HepG2 (cell line): ENCODE measurements around the gene LINGO3. TPM values are rescaled to one million over a fixed set of nuclear protein-coding genes. Genes with fewer than 3 reads are reported as not detected.
A peak's percentile ranks its signal among the peaks of the same experiment; 100 is the strongest.

ENCODE experiments used
- ATAC-seq: fragments of 200-7000 bp; cut with Tn5 transposase; 3 replicates; pipeline ENCODE4 v1.9.1; 2020; ENCODE audit warnings: mild to moderate bottlenecking, moderate library complexity
- BruUV-seq: library from RNA; stranded (reverse); fragments of 400-500 nt; replicated peaks from 2 replicates; lab custom pipeline; 2021; lab: Mats Ljungman, UMichigan
- CTCF ChIA-PET: fragments of 300-600 bp; formaldehyde crosslinking; extraction: SDS; loops from one replicate; lab custom pipeline; 2021; ENCODE audit warnings: low total read pairs, inconsistent platforms, low intra/inter-chr PET ratio; lab: Yijun Ruan, JAX
- POLR2A ChIA-PET: fragments of 350-600 bp; sonication (Branson Sonifier 250); formaldehyde crosslinking; loops from one replicate; lab custom pipeline; 2020; ENCODE audit warnings: antibody characterized with exemption, inconsistent platforms; lab: Yijun Ruan, JAX
- DNase-seq: peaks from one replicate; pipeline ENCODE4 v3.0.0-alpha.2; 2015; ENCODE audit warnings: low spot score
- FAIRE-seq: peaks from 3 replicates; lab custom pipeline; 2011; peaks lifted over from hg19 to GRCh38; lab: Jason Lieb, UNC
- H2AFZ ChIP-seq: one replicate; pipeline ENCODE4 v1.6.1; 2011; ENCODE audit warnings: low read length, inconsistent platforms
- H3K27ac ChIP-seq: fragments of 300-600 bp; 3 replicates; pipeline ENCODE4 v1.8.0; 2011; ENCODE audit warnings: mixed run types, mild to moderate bottlenecking, mixed read lengths, low read length, inconsistent platforms; ENCODE audit not compliant: insufficient read depth; ENCODE audit errors: extremely low read length
- H3K27me3 ChIP-seq, 2 experiments: fragments of 200-600 bp in 1 of 2; 2 replicates in 1 of 2; 3 replicates in 1 of 2; pipeline versions ENCODE4 v1.6.0 to v1.8.0; 2011; ENCODE audit warnings: low read length in 2 of 2, mild to moderate bottlenecking in 2 of 2, moderate library complexity in 2 of 2, inconsistent platforms in 1 of 2; ENCODE audit not compliant: insufficient read depth in 2 of 2, control insufficient read depth in 1 of 2
- H3K36me3 ChIP-seq, 2 experiments: fragments of 200-600 bp in 1 of 2; replicated peaks in 1 of 2; 2 replicates in 1 of 2; 3 replicates in 1 of 2; pipeline versions ENCODE4 v1.5.1 to v1.8.0; 2011; ENCODE audit warnings: low read length in 2 of 2, inconsistent platforms in 1 of 2; ENCODE audit not compliant: insufficient read depth in 2 of 2, control insufficient read depth in 1 of 2
- H3K4me1 ChIP-seq: 2 replicates; pipeline ENCODE4 v1.5.1; 2012; ENCODE audit warnings: low read length, inconsistent platforms; ENCODE audit not compliant: insufficient read depth
- H3K4me2 ChIP-seq: 2 replicates; pipeline ENCODE4 v1.6.0; 2011; ENCODE audit warnings: low read depth, low read length, inconsistent platforms
- H3K4me3 ChIP-seq, 3 experiments: fragments of 200-600 bp in 1 of 3; sonication (generic), shearing (Covaris generic) in 1 of 3; replicated peaks in 1 of 3; 2 replicates each; pipeline ENCODE4 v1.5.1; 2011 to 2016; ENCODE audit warnings: low read length in 3 of 3, inconsistent platforms in 2 of 3, low read depth in 2 of 3, mild to moderate bottlenecking in 2 of 3, control low read depth in 1 of 3, mixed read lengths in 1 of 3; ENCODE audit not compliant: insufficient read depth in 1 of 3
- H3K79me2 ChIP-seq: one replicate; pipeline ENCODE4 v1.6.1; 2011; ENCODE audit warnings: low read length, inconsistent platforms; ENCODE audit not compliant: insufficient read depth
- H3K9ac ChIP-seq: 2 replicates; pipeline ENCODE4 v1.6.0; 2011; ENCODE audit warnings: mild to moderate bottlenecking, low read depth, low read length, inconsistent platforms; ENCODE audit not compliant: insufficient read depth
- H3K9me3 ChIP-seq: 2 replicates; pipeline ENCODE4 v1.5.1; 2012; ENCODE audit warnings: mild to moderate bottlenecking, low read length
- H4K20me1 ChIP-seq: 2 replicates; pipeline ENCODE4 v1.6.0; 2011; ENCODE audit warnings: inconsistent platforms, mild to moderate bottlenecking, low read length, moderate library complexity; ENCODE audit not compliant: insufficient read depth
- ATRX ChIP-seq: sonication (generic); formaldehyde crosslinking; IDR thresholded peaks from 2 replicates; pipeline ENCODE4 v1.4.0; 2020; ENCODE audit warnings: missing genetic modification reagents, borderline replicate concordance
- CCDC6 ChIP-seq: sonication (generic); formaldehyde crosslinking; IDR thresholded peaks from 2 replicates; pipeline ENCODE4 v1.8.1; 2022; ENCODE audit warnings: mild to moderate bottlenecking, missing genetic modification reagents, moderate library complexity
- GZF1 ChIP-seq: sonication (generic); formaldehyde crosslinking; IDR thresholded peaks from 2 replicates; pipeline ENCODE4 v1.5.1; 2020; ENCODE audit warnings: mild to moderate bottlenecking, missing genetic modification reagents
- IRF2 ChIP-seq: IDR thresholded peaks from 2 replicates; pipeline ENCODE4 v1.6.1; 2018; ENCODE audit warnings: missing genetic modification reagents, missing compliant biosample characterization
- MED8 ChIP-seq: sonication (generic); formaldehyde crosslinking; IDR thresholded peaks from 2 replicates; pipeline ENCODE4 v1.8.1; 2023; ENCODE audit warnings: mild to moderate bottlenecking, missing genetic modification reagents; ENCODE audit not compliant: insufficient replicate concordance
- PCBP1 ChIP-seq: fragments of 200-400 bp; formaldehyde crosslinking; IDR thresholded peaks from 2 replicates; pipeline ENCODE4 v1.6.1; 2017; ENCODE audit warnings: mild to moderate bottlenecking, low read depth, low read length, borderline replicate concordance
- SAFB2 ChIP-seq: sonication (generic); formaldehyde crosslinking; IDR thresholded peaks from 2 replicates; pipeline ENCODE4 v1.5.1; 2020; ENCODE audit warnings: missing genetic modification reagents, low read depth, mild to moderate bottlenecking, borderline replicate concordance
- SP5 ChIP-seq: IDR thresholded peaks from 2 replicates; pipeline ENCODE4 v1.6.1; 2016; ENCODE audit warnings: low read depth, borderline replicate concordance
- SRF ChIP-seq: IDR thresholded peaks from 2 replicates; pipeline ENCODE4 v1.6.1; 2011; ENCODE audit warnings: mild to moderate bottlenecking, low read depth, low read length, moderate library complexity
- TSC22D2 ChIP-seq: sonication (generic); formaldehyde crosslinking; IDR thresholded peaks from 2 replicates; pipeline ENCODE4 v1.5.1; 2020; ENCODE audit warnings: missing genetic modification reagents, mild to moderate bottlenecking, borderline replicate concordance
- ZNF121 ChIP-seq: sonication (generic); formaldehyde crosslinking; IDR thresholded peaks from 2 replicates; pipeline ENCODE4 v1.5.0; 2020; ENCODE audit warnings: mild to moderate bottlenecking, missing genetic modification reagents
- ZNF136 ChIP-seq: sonication (generic); formaldehyde crosslinking; IDR thresholded peaks from 2 replicates; pipeline ENCODE4 v1.8.1; 2022; ENCODE audit warnings: low read depth, mild to moderate bottlenecking, moderate library complexity, missing genetic modification reagents
- ZNF546 ChIP-seq: sonication (generic); formaldehyde crosslinking; conservative IDR thresholded peaks from 2 replicates; pipeline ENCODE4 v1.8.1; 2023; ENCODE audit warnings: mild to moderate bottlenecking, missing genetic modification reagents
- ZNF761 ChIP-seq: sonication (generic); formaldehyde crosslinking; conservative IDR thresholded peaks from 2 replicates; pipeline ENCODE4 v1.4.0; 2020; ENCODE audit warnings: mild to moderate bottlenecking, missing genetic modification reagents
- WGBS: methylation state at CpG from one replicate; pipeline ENCODE4 v1.1.6; 2017; ENCODE audit warnings: low lambda C conversion rate; 5-methylcytosine and 5-hydroxymethylcytosine counted together
- in situ Hi-C: cut with HindIII; loops from 2 replicates; pipeline ENCODE4 v1.10.0; 2017; ENCODE audit warnings: low pct_unique_long_range_greater_than_20kb; ENCODE audit not compliant: extremely low pct_ligation_motif_present
- intact Hi-C: fragments of 100-400 bp; cut with micrococcal nuclease; formaldehyde crosslinking; loops from one replicate; pipeline ENCODE4 v1.10.0; 2022; ENCODE audit not compliant: unreplicated experiment
- polyA plus RNA-seq, 8 experiments: library from polyadenylated mRNA; depleted of rRNA in 3 of 8; stranded (reverse) in 7 of 8; unstranded in 1 of 8; fragments of >200 nt; fragmentation: Illumina TruSeq in 4 of 8; extraction: Trizol in 4 of 8; gene quantifications; 2 replicates each; pipeline versions ENCODE4 v1.2.1 to v1.2.3, GENCODE V29; 2011 to 2016; ENCODE audit warnings: low read depth in 4 of 8, missing spikeins in 1 of 8, mixed read lengths in 1 of 8; ENCODE audit not compliant: insufficient read depth in 1 of 8
- total RNA-seq, 5 experiments: library from RNA; depleted of rRNA; stranded (reverse); fragments of >200 nt; fragmentation: Illumina TruSeq; extraction: Trizol; gene quantifications; 2 replicates each; pipeline ENCODE4 v1.2.3, GENCODE V29; 2016; ENCODE audit warnings: low read depth in 1 of 5
- TF ChIP-seq, protein P1 (sequence below): sonication (generic); formaldehyde crosslinking; IDR thresholded peaks from 2 replicates; pipeline ENCODE4 v1.8.1; 2023; ENCODE audit warnings: mild to moderate bottlenecking, moderate library complexity, missing genetic modification reagents

LINGO3 gene
- total and polyA plus RNA-seq, 2 of the 13 experiments (the other 11 are each of a cell fraction or from before 2014, with no cell fraction given), result not detected

DNA sequence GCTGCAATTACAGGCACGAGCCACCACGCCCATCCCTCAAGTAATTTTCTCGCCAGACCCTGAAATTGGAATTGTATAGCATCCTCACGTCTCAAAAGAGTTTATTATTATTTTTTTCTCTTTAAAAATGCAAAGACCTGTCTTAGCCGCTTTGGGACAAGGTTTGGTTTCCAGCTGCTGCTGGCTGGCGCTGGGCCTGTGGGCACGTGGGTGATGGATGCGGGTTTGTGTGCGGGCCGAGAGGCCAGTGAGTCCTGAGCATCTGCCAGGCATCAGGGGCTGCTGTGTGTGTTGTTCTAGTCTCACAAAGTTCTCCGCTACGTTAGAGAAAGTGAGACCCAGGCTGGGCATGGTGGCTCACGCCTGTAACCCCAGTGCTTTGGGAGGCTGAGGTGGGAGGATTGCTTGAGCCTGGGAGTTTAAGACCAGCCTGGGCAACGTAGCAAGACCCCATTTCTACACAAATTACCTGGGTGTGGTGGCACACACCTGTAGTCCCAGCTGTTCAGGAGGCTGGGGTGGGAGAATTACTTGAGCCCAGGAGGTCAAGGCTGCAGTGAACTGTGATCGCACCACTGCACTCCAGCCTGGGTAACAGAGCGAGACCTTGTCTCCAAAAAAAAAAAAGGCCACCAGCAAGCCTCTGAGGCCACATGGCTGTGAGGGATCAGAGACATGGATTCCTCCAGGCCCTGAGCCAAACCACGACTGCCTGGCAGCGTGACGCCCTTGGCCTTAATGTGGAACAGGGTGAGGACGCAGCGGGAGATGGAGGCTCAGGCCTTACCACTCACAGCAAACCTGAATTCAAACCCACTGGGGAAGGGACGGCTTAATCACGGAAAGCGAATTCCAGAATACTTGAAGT, 47.4 kb upstream of the LINGO3 start:
- POLR2A ChIA-PET, result no interaction called here
- CTCF ChIA-PET, result no interaction called here
- ATAC-seq, result no peak

DNA sequence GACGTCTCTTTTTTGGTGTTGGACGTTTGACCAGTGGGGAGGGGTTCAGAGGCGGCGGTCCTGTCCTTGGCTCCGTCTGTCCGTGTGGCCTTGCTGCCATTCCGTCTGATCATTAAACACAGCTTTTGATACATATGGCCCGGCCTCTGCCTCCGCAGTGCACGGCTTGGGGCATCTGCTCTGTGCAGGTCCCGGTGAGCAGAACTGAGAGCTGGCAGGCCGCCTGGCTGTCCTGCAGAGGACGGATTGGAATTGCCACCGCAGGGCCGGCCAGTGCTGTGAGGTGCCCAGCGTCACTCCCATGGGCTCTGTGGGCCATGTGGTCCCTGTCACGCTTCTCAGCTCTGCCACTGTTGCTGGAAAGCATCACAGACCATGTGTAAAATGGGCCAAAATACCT, 46.7 kb upstream of the LINGO3 start:
- BruUV-seq, result no TSS peak
- in situ Hi-C loops, result no loop called here
- Histone ChIP-seq H3K4me1 (no peaks in the 10 kb centered on the region), H3K4me2 (no peak overlapping the region), H4K20me1 (no peaks in the 10 kb centered on the region), H3K27ac (no peak overlapping the region), H3K79me2 (no peaks in the 10 kb centered on the region), H3K27me3 (peaks cover 1 to 8% of the 10 kb centered on the region in 2 experiments; a peak in 4 of 5 replicates), H3K4me3 (no peak overlapping the region), H3K9ac (no peak overlapping the region), H3K36me3 (no peaks in the 10 kb centered on the region), H3K9me3 (no peaks in the 10 kb centered on the region), H2AFZ (no peak overlapping the region)
- no peak for FAIRE-seq
- intact Hi-C loops, result no loop called here
- DNase-seq, result no peak
- TF ChIP-seq ZNF136 (CRISPR knock-in tag), result no peak
- TF ChIP-seq GZF1, result no peak
- TF ChIP-seq ZNF546 (CRISPR knock-in tag), result no peak
- no peak for TF ChIP-seq CCDC6 (CRISPR knock-in tag)
- no peak for TF ChIP-seq PCBP1
- TF ChIP-seq, protein P1, sequence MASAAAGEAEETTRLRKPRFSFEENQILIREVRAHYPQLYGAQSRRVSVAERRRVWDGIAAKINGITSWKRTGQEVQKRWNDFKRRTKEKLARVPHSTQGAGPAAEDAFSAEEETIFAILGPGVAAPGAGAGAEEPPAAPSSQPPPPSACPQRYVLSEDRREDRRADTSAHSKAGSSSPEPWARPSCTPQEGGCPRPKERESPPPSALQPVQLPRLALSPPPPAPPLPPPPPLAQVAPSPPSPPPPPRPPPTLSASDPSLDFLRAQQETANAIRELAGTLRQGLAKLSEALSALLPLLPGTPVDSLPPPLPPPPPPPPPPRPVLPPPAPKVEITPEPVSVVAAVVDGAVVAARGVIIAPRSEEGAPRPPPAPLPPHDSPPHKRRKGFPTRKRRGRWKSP (CRISPR knock-in tag), result no peak
- TF ChIP-seq SRF, result no peak
- no peak for TF ChIP-seq ATRX (CRISPR knock-in tag)
- TF ChIP-seq SAFB2 (CRISPR knock-in tag), result no peak
- no peak for TF ChIP-seq TSC22D2 (CRISPR knock-in tag)
- TF ChIP-seq MED8 (CRISPR knock-in tag), result no peak
- no peak for TF ChIP-seq SP5 (CRISPR knock-in tag)
- no peak for TF ChIP-seq IRF2 (CRISPR knock-in tag)
- ATAC-seq, result no peak
- WGBS, result 90% methylated on average over 6 of the region's 17 CpGs
- ChIA-PET POLR2A (no interaction called here), CTCF (no interaction called here)

More for the DNA sequence above, 47.4 kb upstream of the LINGO3 start:
- H3K9ac ChIP-seq, result no peak overlapping the region
- 89% methylated on average over 24 of the region's 24 CpGs for WGBS
- H3K27ac ChIP-seq, result no peak overlapping the region
- TF ChIP-seq ZNF761 (CRISPR knock-in tag) (no peak), ZNF121 (peak; percentile 76)
- H4K20me1 ChIP-seq, result no peaks in the 10 kb centered on the region
- no TSS peak for BruUV-seq
- H3K4me2 ChIP-seq, result no peak overlapping the region
- H3K4me3 ChIP-seq, result no peak overlapping the region
- no peak for FAIRE-seq
- intact Hi-C loops (no loop called here), in situ Hi-C loops (no loop called here)
- no peaks in the 10 kb centered on the region for H3K36me3 ChIP-seq
- no peaks in the 10 kb centered on the region for H3K9me3 ChIP-seq
- H3K79me2 ChIP-seq, result no peaks in the 10 kb centered on the region
- peaks cover 2 to 9% of the 10 kb centered on the region in 2 experiments; a peak in 4 of 5 replicates for H3K27me3 ChIP-seq
- no peaks in the 10 kb centered on the region for H3K4me1 ChIP-seq
- H2AFZ ChIP-seq, result no peak overlapping the region
- DNase-seq, result no peak
